Femur (tissue), 1 donor: ENCODE data around the gene ANKRD62.
"Not testable (repeated sequence)": the region's sequence is repeated elsewhere in the genome, so short reads cannot be mapped to it uniquely, and the experiment has no call there.

Experiments used
- DNase-seq: peaks from one replicate; pipeline ENCODE4 v3.0.0-alpha.2; 2017

The ANKRD62 gene

DNA sequence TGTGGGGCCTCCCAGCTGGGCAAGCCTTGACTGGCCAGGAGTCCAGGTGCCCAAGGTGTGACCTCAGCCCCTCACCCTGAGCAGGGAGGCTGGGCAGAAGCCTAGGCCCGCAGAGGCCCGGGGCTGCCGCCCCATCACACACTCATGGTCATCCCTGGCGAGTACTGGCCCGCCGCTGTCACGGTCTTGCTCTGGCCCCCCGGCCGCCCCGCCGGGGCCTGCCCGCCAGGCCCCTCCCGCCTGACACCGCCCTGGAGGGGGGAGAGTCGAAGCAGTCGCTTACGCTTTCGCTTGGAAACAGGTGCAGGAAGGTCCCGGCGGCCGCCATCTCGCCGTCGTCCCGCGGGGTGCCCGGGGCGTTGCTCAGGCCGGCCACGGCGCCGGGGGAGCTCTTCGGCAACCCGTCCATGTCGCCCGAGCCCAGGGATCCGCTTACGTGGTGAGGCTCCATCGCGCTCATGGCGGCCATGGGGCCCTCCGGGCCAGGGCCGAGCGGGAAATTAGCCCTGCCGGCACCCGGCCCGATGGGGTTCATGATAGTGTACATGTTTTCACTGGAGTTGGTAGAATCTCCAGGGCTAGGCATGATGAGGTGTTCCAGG is 26.6 kb upstream of the ANKRD62 start:
- no peak for DNase-seq

DNA sequence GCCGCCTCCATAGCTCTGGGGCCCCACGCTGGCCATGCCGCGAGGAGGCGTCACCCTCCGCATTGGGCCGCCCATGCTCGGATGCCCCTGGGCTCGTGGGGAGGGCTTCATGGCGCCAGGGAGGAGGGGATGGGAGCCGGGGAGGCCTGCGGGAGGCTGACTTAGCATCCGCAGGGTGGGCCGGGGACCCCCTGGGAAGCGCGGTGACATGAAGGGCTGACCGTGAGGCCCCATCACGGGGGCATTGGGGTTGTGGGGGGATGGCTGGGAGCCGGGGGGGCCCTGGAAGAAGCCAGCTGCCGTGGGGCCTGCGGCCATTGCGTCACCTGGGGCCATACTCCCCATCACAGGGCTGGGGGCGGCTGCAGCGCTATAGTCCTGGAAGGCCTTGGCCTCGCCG is 26.0 kb upstream of the ANKRD62 start:
- DNase-seq: no peak

DNA sequence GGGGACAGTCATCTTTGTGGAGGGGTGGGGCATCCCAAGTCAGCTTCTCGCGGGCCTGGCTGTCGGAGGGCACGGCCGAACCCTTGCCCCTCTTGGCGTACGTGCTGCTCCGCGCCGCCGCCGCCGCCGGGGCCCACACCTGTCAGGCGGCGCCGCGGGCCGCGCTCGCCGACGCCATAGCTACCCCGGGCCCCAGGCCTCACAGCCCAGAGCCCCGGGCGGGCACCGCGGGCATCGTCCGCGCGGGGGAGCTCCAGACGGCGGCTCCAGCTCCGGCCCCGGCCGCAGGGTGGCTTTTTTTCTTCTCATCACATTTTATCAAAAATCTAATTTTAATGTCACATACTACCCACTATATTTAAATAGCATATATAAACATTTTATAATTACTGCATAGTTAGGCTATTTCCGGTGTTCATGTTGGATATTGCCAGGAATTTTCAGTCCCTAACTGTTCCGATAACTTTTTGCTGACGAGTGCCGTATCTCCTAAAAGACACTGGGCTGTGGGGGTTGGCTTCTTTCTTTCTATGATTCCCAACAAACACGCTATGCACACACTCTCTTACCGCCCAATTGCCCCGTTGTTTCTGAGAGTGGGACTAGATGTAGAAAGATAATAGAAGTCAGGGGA is 25.2 kb upstream of the ANKRD62 start:
- DNase-seq: not testable (repeated sequence)

DNA sequence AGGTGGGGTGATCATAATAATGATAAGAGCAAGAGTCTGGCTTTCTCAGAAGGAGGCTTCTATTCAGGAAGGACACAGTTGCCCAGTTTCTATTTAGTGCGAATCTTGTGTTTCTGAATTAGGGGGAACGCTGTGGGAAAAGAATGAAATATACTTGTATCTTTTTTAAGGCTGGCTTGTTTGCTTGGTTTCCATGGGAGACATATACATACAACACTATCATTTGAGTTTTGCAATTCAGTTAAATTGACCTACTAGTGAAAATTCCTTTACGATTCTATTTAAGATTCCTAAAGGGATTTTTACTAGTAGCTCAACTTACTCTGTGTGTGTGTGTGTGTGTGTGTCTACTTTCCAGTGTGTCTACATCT is 24.7 kb upstream of the ANKRD62 start:
- DNase-seq: no peak

DNA sequence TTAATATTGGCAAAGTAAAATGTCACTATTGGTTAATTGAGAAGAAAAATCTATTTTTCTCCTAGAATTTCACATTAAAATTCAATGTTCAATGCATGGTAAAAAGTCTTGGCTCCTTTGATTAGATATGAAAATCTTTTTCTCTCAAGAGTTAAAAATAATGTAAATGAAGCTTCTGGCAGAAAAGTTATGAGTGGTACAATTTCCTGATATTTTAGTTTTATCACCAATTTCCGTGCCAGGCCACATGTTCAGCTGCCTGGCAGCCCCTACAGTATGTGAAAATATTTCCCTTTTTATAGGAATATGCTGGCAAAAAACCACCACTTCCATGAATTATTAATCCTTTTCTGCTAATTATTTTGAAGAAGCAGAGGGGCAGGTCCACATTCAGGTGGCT is 22.6 kb upstream of the ANKRD62 start:
- not testable (repeated sequence) for DNase-seq

DNA sequence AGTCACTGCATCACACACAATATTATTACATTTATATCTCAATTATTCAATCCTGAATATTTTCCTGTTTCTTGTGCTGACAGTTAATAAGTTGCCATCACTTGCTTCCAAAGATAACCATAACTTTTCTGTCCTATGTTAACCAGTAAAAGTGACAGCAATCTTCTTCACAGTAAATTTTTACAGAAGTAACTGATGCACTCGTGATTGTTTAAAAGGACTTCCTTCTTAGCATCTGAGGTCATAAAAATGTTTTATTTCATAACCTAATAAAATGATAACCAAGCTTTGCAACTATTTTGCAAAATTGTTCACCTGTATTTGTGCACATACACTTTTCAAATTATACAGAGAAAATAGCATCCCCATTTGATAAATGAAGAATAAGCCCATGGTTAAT is 20.6 kb upstream of the ANKRD62 start:
- DNase-seq: no peak

DNA sequence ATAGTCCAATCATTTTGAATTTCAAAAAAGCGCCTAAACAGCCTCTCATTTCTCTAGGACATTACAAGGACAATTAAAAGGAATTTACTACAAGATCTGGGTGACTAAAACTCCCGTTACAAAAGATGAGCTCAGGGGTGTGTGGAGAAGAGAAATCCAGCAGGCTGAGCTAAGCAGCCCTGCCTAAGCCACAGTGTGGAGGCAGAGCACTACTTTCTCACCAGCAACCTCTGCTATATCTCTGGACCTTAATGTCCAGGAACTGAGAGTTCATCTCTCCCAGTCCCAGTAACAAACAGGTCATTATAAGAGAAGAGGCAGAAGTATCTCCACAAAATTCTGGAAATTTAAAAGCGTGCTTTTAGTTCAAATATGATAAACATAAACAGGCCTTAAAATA is 18.9 kb upstream of the ANKRD62 start:
- DNase-seq: no peak

DNA sequence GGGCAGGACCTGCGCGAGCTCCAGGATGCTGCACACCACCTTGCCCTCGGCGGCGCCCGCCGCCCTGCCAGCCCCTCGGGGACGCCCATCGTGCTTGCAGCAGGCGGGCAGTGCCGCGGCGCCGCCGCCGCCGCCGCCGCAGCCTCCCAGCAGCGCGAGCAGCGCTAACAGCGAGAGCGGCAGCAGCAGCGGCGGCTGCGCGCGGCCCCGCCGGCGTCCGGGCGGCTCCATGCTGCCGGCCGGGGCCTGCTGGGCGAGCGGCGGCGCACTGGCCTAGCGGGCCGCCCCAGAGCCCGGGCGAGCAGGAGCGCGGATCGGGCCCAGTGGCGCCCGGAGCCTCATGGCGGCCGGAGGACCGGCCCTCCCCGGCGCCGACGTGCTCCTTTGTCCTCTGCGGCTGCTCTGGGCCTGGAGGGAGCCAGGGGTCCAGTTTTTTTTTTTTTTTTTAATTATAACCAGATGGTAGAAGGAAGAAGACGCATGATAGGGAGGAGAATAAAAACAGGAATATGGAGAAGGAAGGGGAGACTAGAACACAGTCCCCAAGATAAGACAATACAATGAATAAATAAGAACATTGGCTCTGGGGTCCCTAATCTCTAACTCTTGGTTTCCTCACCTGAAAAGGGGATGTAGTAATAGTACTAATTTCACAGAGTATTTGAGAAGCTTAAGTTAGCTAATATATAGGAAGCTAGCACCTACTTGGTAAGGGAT is 17.1 kb upstream of the ANKRD62 start:
- DNase-seq: no peak

DNA sequence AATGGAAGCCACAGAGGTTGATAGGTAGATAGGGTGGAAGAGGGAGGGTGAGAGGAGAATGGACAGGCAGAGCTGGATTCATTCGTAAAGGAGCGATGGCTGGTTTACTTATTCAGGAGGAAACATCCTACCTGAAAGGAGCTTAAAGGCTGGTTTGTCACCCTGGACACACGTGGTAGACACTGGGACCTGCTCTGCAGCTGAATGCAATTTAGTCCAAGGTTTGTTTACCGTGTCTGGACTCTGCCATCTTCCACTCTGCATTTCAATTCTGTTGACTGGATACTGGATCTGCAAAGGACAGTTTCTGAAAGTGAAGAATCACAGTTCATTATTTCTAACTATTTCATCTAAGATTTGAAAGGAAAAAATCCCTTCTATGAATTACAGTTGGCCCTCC is 15.6 kb upstream of the ANKRD62 start:
- DNase-seq: not testable (repeated sequence)

DNA sequence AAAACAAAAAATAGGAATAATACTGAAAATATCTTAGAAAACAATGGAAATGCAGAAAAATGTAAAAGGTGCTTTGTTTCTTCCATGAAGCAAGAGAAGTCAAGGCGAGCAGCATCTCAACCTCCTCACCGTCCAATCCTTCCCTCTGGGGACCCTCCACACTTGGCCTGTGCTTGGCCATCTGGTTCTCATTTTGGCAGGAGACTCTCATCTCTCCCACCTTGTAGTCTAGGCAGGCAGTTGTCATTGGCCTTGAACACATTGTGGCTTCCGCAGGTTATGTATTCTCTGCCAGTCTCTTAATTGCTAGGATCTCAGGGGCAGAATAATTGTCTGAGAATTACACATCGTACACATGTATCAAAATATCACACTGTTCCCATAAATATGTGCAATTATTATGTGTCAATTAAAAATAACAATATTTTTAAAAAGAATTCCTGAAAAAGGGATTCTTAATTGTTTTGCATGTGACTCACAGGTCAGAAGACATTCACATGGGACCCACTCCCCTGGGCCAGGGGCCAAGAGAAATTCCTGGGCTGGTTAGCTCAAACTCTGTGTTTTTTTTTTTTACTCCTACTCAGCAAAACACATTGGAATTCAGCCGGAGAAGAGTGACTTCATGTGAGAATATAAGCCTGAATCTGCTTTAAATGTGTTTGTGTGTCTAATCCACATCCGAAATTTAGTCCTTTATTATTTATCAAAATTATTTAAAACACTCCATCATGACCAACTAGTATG is 14.0 kb upstream of the ANKRD62 start:
- DNase-seq: peak; percentile 80

DNA sequence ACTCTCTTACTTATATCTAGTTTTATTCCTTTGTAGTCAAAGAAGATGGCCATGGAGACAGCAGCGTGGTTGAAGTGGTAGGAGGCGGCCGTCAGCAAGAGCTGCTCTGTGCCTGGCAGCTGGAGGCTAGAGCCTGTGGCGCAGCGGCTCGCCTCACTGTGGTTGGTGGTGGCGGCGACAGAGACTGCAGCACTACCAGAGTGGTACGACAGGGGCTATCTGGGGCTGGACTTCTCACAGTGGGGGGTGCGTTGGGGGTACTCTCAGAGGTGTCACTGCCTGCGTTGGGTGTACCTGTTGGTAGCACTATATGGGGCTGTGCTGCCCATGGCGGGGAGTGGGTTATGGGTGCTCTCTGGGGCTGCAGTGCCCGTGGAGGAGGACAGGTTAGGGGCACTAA is 8.5 kb upstream of the ANKRD62 start:
- DNase-seq: no peak

DNA sequence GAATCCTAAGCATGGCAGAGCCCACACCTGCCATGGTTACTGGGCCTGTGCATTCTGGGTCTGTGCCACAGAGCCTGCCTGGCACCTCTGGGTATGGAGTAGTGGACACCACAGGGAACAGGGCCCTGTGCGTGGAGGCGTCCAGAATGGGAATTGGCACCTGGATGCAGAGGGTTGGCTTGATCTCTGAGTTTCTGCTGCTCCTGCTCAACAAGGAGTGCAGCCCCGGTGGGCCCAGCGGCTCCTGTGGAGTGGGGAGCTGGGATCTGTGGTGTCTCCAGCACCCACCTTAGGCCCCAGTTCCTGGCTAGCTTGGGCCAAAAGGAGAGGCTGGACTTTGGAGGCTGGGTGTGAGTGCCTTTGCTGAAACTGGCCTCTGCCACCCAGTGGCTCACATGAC is 7.9 kb upstream of the ANKRD62 start:
- DNase-seq: no peak

DNA sequence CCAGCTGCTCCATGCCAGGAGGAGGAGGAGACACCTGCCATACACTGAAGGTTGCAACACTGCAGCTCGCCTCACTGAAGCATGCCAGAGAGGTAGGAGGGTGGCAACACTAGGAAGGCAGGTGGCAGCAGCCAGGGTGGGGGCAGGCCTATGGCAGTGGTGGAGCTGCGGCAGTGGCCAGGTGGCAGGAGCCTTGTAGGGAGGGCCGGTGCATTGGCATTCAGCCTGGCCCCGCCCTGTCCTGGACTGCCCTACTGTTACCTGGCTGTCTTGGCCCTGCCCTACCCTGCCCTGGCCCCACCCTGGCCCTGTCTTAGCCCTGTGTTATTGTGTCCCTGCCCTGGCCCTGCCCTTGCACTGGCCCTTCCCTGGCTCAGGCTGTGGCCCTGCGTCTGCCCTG is 7.4 kb upstream of the ANKRD62 start:
- DNase-seq: no peak

DNA sequence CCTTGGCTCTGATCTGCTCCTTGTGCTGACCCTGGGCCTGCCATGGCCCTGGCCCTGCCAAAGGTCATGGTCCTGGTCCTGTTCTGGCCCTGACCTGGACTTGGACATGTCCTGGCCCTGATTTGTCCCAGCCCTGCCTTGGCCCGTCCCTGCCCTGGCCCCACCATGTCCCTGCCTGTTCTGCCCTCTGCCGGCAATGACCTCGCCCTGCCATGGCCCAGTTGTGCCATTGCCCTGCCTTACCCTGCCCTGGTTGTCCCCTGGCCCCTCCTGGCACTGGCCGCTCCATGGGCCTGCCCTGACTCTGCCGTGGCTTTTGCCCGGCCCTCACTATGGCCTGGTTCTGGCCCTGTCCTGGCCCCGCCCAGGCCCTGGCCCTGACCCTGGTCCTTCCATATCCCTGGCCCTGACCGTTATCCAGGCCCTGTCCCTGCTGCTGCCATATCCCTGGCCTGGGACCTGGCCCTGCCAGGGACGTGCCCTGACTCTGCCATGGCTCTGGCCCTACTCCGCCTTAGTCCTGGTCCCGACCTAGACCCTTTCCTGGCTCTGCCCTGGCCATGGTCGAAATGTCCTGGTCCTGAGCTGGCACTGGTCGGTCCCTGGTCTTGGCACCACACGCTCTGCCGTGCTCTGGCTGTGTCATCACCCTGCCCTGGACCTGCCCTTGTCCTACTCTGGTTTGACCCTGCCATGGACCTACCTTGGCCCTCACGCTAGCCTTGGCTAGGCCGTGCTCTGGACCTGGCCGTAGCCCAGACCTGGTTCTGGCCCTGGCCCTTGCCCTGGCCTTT is 6.8 kb upstream of the ANKRD62 start:
- DNase-seq: no peak

DNA sequence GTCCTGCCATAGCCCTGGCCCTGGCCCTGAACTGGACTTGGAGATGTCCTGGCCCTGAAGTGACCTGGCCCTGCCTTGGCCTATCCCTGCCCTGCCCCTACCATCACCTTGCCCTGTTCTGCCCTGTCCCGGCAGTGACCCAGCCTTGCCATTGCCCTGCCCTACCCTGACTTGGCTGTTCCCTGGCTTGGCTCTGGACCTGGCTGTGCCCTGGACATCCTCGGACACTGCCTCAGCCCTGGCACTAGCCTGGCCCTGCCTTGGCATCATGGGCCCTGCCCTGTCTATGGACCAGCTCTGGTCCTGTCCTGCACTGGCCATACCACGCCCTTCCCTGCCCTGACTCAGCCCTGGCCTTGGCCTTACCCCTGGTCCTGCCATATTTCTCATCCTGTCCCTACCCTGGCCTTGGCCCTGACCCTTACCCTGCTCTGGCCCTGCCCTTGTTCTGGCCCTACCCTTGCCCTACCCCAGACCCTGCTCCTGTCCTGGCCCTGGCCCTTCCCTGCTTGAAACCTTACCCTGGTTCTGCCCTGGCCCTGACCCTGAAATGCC is 6.1 kb upstream of the ANKRD62 start:
- DNase-seq: no peak

DNA sequence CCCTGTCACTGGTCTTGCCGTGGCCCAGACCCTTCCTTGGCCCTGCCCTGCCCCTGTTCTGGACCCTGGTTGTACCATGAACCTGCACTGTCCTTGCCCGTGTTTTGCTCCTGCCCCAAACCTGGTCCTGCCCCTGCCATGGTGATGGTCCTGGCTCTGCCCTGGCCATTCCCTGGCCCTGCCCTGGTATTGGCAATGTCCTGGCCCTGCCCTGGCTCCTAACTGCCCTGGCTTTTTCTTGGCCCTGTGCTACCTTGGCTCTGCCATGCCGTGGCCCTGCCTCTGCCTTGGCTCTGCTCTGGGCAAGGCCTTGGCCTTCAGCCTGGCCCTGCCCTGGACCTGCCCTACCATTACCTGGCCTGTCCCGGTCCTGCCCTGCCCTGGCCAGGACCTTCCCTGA is 5.5 kb upstream of the ANKRD62 start:
- DNase-seq: no peak

DNA sequence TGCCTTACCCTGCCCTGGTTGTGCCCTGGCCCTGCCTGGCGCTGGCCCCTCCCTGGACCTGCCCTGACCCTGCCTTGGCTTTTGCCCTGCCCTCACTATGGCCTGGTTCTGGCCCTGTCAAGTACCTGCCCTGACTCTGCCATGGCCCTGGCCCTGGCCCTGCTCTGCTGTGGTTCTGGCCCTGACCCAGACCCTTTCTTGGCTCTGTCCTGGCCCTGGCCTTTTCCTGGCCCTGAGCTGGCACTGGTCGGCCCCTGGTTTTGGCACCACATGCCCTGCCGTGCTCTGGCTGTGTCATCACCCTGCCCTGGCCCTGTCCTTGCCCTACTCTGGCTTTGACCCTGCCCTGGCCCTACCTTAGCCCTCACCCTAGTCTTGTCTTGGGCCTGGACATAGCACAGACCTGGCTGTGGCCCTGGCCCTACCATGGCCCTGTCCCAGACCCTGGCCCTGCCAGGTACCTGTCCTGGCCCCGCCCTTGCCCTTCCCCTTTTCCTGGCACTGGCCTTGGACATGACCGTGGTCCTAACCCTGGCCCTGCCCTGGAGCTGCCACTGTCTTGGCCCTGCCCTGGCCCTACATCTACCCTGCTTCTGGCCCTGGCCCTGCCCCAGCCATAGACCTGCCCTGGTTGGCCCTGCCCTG is 4.8 kb upstream of the ANKRD62 start:
- DNase-seq: no peak

DNA sequence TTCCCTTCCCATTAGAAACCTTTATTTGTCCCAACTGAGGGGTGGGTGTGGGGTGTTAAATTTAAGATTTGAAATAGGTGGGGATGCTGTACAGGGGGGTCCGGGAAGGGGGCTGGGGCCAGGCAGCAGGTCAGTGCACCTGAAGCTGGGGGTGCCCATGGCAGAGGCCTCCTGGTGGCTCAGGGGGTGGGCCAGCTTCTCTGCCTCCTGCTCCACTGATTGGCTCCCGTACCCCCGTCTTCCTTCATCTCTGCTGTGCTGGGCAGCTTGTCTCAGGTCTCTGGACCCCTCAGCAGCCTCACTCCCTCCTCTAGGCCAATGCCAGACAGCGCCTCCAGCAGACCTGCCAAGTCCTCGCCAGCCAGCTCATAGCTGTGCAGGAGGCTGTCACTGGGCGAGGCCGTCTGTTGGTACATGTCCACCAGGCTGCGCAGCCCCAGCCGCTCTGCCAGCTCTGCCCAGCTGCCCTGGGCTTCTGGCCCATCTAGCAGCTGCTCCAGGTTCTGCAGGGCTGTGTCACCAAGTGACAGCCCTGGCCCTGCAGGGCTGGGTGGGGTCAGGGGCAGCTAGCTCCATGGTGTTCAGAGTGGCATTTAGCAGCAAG is 2.0 kb upstream of the ANKRD62 start:
- peak; percentile 70 for DNase-seq

DNA sequence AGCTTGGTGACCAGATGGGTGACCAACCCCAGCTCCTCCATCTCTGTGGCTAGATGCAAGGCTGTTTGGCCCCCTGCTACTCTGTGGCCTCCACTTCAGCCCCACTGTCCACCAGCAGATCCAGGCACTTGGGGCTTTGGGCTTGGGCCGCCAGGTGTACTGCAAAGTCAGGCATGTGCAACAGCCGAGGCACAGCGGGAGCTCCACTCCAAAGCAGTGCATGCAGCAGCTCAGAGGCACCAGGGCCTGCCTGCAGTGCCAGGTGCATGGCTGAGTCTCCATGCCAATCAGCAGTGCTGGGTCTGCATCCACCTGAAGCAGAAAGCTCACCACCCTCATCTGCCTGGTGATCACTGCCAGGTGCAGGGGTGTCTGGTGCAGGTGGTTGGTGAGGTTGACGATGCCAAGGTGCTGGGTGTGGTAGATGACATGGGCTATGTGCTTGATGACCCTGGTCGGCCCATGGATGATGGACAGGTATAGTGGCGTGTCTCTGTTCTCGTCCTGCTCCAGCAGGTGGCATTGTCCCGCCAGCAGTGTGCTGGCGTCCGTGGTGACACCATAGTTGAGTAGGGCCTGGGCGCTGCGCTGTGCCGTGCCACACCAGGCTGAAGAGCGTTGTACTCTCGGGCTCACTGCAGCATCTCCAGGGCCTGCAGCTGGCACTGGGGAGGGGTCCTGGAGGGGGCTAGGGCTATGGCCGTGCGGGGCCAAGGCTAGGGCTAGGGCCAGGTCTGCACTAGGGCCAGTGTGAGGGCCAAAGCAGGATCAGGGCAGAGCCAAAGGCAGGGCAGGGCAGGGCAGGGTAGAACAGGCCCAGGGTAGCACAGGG is 1.0 kb upstream of the ANKRD62 start:
- DNase-seq: no peak

DNA sequence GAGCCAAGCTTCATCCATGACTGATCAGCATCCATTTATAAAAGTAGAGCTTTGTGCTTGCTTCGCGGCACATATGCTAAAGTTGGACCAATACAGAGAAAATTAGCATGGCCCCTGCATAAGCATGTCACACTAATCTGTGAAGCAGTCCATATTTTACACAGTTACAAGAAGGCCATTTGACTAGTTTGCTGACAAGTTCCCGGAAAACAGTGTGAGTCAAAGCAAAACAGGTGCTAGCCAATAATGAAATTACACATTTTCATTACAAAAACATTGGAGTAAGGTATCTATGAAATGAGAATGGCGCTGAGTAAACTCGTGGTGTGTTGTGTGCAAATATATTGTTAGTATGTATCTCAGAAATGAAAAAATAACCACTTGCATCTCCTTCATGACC is 4.7 kb downstream of the ANKRD62 start:
- DNase-seq: no peak

DNA sequence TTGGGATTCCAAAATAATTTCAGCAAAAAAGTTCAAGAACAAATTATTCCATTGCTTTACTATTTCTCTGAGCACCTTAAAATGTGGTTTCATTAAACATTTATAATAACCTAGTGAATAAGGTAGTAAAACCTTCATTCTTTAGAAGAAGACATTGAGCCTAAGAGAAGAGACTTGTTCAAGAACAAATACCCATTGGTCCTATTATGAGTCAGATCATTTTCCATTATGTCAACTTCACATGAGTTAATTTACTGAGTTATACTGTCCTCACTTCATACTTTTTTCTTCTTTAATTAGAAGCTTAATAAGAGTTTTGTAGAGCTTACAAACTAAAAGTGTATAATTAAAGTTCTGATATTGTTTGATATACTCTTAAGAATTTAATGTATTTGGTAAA is 5.5 kb downstream of the ANKRD62 start:
- no peak for DNase-seq
